Panc1 (cell line): ENCODE results near the gene ZBP1.

Experiments
- POLR2AphosphoS5 ChIP-seq: IDR thresholded peaks from 2 replicates; pipeline ENCODE4 v1.6.1; 2012; ENCODE audit warnings: mild to moderate bottlenecking, low read depth, low read length, moderate library complexity
- SIN3A ChIP-seq: IDR thresholded peaks from 2 replicates; pipeline ENCODE4 v1.6.1; 2012; ENCODE audit warnings: low read depth, mild to moderate bottlenecking, low read length, moderate library complexity, borderline replicate concordance; ENCODE audit not compliant: insufficient read depth
- TCF7L2 ChIP-seq: IDR thresholded peaks from 2 replicates; pipeline ENCODE4 v1.6.1; 2011; ENCODE audit warnings: mild to moderate bottlenecking, low read depth, low read length, inconsistent platforms
- TF ChIP-seq, protein P1 (sequence below): fragments of 450-650 bp; IDR thresholded peaks from 2 replicates; pipeline ENCODE4 v1.5.1; 2017; ENCODE audit warnings: mild to moderate bottlenecking
- TF ChIP-seq, protein P2 (sequence below), 2 experiments: IDR thresholded peaks; 2 replicates each; pipeline ENCODE4 v1.6.1; 2011 to 2012; ENCODE audit warnings: low read depth in 2 of 2, control low read depth in 1 of 2, low read length in 1 of 2, mild to moderate bottlenecking in 1 of 2, moderate library complexity in 1 of 2; ENCODE audit not compliant: insufficient read depth in 1 of 2

DNA sequence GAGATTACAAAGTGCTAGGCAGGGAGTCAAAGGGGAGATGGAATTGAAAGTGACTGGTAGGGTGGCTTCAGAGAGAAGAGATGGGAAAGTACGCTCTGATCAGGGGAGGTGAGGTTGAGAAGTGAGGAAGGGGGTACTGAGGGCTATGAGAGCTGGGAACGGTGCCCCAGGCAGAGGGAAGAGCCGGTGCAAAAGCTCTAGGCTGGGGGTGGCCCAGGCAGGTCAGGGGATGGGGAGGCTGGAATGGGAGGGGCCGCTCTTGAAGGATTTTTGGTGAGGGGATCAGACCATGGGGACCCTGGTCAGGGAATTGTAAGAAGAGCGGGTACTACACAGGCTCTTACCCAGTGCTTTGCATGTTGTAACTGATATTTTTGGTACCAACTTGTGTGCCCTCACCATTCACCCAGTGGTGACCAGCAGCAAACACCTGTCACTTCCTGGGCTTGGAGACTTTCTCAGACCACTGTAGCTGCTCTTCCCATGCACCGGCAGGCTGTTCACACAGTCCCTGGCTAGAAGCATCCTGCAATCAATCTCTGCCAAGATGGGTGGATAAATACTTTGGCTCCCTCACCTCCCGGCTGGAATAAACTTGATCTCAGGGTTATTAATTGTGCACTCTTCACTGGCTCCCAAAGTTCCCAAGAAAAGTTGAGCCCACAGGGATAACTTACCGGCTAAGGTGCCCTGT, 35.3 kb downstream of the ZBP1 start:
- TF ChIP-seq, protein P1, sequence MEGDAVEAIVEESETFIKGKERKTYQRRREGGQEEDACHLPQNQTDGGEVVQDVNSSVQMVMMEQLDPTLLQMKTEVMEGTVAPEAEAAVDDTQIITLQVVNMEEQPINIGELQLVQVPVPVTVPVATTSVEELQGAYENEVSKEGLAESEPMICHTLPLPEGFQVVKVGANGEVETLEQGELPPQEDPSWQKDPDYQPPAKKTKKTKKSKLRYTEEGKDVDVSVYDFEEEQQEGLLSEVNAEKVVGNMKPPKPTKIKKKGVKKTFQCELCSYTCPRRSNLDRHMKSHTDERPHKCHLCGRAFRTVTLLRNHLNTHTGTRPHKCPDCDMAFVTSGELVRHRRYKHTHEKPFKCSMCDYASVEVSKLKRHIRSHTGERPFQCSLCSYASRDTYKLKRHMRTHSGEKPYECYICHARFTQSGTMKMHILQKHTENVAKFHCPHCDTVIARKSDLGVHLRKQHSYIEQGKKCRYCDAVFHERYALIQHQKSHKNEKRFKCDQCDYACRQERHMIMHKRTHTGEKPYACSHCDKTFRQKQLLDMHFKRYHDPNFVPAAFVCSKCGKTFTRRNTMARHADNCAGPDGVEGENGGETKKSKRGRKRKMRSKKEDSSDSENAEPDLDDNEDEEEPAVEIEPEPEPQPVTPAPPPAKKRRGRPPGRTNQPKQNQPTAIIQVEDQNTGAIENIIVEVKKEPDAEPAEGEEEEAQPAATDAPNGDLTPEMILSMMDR = no peak
- no peak for TF ChIP-seq POLR2AphosphoS5
- TF ChIP-seq, protein P2, sequence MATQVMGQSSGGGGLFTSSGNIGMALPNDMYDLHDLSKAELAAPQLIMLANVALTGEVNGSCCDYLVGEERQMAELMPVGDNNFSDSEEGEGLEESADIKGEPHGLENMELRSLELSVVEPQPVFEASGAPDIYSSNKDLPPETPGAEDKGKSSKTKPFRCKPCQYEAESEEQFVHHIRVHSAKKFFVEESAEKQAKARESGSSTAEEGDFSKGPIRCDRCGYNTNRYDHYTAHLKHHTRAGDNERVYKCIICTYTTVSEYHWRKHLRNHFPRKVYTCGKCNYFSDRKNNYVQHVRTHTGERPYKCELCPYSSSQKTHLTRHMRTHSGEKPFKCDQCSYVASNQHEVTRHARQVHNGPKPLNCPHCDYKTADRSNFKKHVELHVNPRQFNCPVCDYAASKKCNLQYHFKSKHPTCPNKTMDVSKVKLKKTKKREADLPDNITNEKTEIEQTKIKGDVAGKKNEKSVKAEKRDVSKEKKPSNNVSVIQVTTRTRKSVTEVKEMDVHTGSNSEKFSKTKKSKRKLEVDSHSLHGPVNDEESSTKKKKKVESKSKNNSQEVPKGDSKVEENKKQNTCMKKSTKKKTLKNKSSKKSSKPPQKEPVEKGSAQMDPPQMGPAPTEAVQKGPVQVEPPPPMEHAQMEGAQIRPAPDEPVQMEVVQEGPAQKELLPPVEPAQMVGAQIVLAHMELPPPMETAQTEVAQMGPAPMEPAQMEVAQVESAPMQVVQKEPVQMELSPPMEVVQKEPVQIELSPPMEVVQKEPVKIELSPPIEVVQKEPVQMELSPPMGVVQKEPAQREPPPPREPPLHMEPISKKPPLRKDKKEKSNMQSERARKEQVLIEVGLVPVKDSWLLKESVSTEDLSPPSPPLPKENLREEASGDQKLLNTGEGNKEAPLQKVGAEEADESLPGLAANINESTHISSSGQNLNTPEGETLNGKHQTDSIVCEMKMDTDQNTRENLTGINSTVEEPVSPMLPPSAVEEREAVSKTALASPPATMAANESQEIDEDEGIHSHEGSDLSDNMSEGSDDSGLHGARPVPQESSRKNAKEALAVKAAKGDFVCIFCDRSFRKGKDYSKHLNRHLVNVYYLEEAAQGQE (IDR thresholded peaks at IDR 0.05; ENCODE audit: insufficient read depth in 1 of 2, low read depth in 2 of 2, low read length in 1 of 2) = no peak
- TF ChIP-seq SIN3A = no peak
- TF ChIP-seq TCF7L2 = no peak
